GM19035 (cell line): ENCODE measurements around the gene SGPL1.

Experiments used
- ATAC-seq: cut with Tn5 transposase; IDR thresholded peaks from one replicate; pipeline ENCODE4 v1.9.1; 2021; ENCODE audit not compliant: unreplicated experiment

Gene SGPL1

GRCh38 chr10:70902661-70903261 lies 87.0 kb downstream of the SGPL1 start:
- no peak for ATAC-seq

- no peak for ATAC-seq
These were observed 87.6 kb downstream of the SGPL1 start for GRCh38 chr10:70903262-70903921.

GRCh38 chr10:70905071-70906021 lies 89.6 kb downstream of the SGPL1 start:
- ATAC-seq = no peak

- no peak for ATAC-seq
These were observed 90.5 kb downstream of the SGPL1 start for GRCh38 chr10:70906031-70906783.

- ATAC-seq = no peak
These were observed 91.3 kb downstream of the SGPL1 start for GRCh38 chr10:70906953-70907636.

- no peak for ATAC-seq
These were observed 92.1 kb downstream of the SGPL1 start for GRCh38 chr10:70907637-70908405.

GRCh38 chr10:70908406-70909296 lies 92.9 kb downstream of the SGPL1 start:
- no peak for ATAC-seq

- ATAC-seq = no peak
These were observed 93.7 kb downstream of the SGPL1 start for GRCh38 chr10:70909326-70909935.

GRCh38 chr10:70910486-70911341 lies 95.0 kb downstream of the SGPL1 start:
- no peak for ATAC-seq

GRCh38 chr10:70911386-70911785 lies 95.6 kb downstream of the SGPL1 start:
- ATAC-seq = no peak

- no peak for ATAC-seq
These were observed 96.8 kb downstream of the SGPL1 start for GRCh38 chr10:70912556-70912955.

- ATAC-seq = no peak
These were observed 97.6 kb downstream of the SGPL1 start for GRCh38 chr10:70913191-70913892.

GRCh38 chr10:70913893-70914240 lies 98.1 kb downstream of the SGPL1 start:
- ATAC-seq = no peak

- no peak for ATAC-seq
These were observed 98.6 kb downstream of the SGPL1 start for GRCh38 chr10:70914316-70914864.

GRCh38 chr10:70915206-70915605 lies 99.5 kb downstream of the SGPL1 start:
- ATAC-seq = no peak

- no peak for ATAC-seq
These were observed 100.1 kb downstream of the SGPL1 start for GRCh38 chr10:70915806-70916205.

GRCh38 chr10:70916241-70916640 lies 100.5 kb downstream of the SGPL1 start:
- ATAC-seq = no peak
